Uterus (tissue), 4 donors: ENCODE results near the gene MAP3K7CL. TPM values are rescaled to one million over a fixed set of nuclear protein-coding genes. Genes with fewer than 3 reads are reported as not detected.

Experiments
- DNase-seq, 2 donors: peaks; one replicate each; pipeline ENCODE4 v3.0.0-alpha.2; 2019 to 2020
- H3K27ac ChIP-seq, 2 donors: fragments of 200-600 bp; sonication (generic); 1 replicate in 1 of 2; 2 replicates in 1 of 2; pipeline ENCODE4 v1.5.1; 2016 to 2018
- H3K27me3 ChIP-seq, 2 donors: fragments of 200-600 bp; sonication (generic); one replicate each; pipeline ENCODE4 v1.5.1; 2018 to 2019; ENCODE audit warnings: control low read depth in 1 of 2
- H3K36me3 ChIP-seq, 2 donors: fragments of 200-600 bp; sonication (generic); one replicate each; pipeline ENCODE4 v1.5.1; 2019; ENCODE audit warnings: control low read depth in 1 of 2
- H3K4me1 ChIP-seq, 2 donors: fragments of 200-600 bp; sonication (generic); one replicate each; pipeline ENCODE4 v1.5.1; 2018 to 2019; ENCODE audit warnings: control low read depth in 1 of 2
- H3K4me3 ChIP-seq, 2 donors: fragments of 200-600 bp; sonication (generic); 1 replicate in 1 of 2; 2 replicates in 1 of 2; pipeline ENCODE4 v1.5.1; 2018 to 2019; ENCODE audit warnings: mild to moderate bottlenecking in 1 of 2
- H3K9me3 ChIP-seq, 2 donors: fragments of 200-600 bp; sonication (generic); one replicate each; pipeline ENCODE4 v1.5.1; 2019; ENCODE audit warnings: control low read depth in 1 of 2
- CTCF ChIP-seq, 4 experiments: fragments of 200-600 bp in 2 of 4; fragments of 450-650 bp in 2 of 4; sonication (generic) in 2 of 4; IDR thresholded peaks; one replicate each; pipeline ENCODE4 v1.5.1; 2016 to 2019; ENCODE audit warnings: antibody characterized with exemption in 4 of 4, mild to moderate bottlenecking in 2 of 4, moderate library complexity in 1 of 4
- POLR2A ChIP-seq, 2 donors: fragments of 450-650 bp; IDR thresholded peaks; one replicate each; pipeline ENCODE4 v1.6.1; 2016; ENCODE audit warnings: antibody characterized with exemption in 2 of 2, mild to moderate bottlenecking in 1 of 2, moderate library complexity in 1 of 2
- intact Hi-C: fragments of 100-400 bp; cut with DNase I; formaldehyde crosslinking; loops from one replicate; pipeline ENCODE4 v1.15.1; 2023; ENCODE audit warnings: low total_unique reads
- total RNA-seq, 4 donors: library from RNA; depleted of rRNA in 3 of 4; stranded (reverse); fragments of >200 nt in 3 of 4; gene quantifications; one replicate each; pipeline versions ENCODE4 v1.1.0 to v1.2.4, GENCODE V29; 2014 to 2023
- donor health status: DM: yes; HTN: yes; CAD: no.

Gene MAP3K7CL
- total RNA-seq, 4 donors from 2014 or later = 2.3 to 7.3 (median 5.5) TPM

- no peaks in the 10 kb centered on the region for H3K9me3 ChIP-seq
- no peaks in the 10 kb centered on the region for H3K36me3 ChIP-seq
- H3K4me1 ChIP-seq = no peaks in the 10 kb centered on the region
- DNase-seq = no peak
- TF ChIP-seq POLR2A (IDR thresholded peaks at IDR 0.05) = no peak
- TF ChIP-seq CTCF (IDR thresholded peaks at IDR 0.05) = no peak
- intact Hi-C loops = no loop called here
- H3K27ac ChIP-seq = no peak overlapping the region
- no peaks in the 10 kb centered on the region for H3K27me3 ChIP-seq
- no peak overlapping the region for H3K4me3 ChIP-seq
These were observed 76.8 kb downstream of the MAP3K7CL start for GRCh38 chr21:29207201-29207600.

GRCh38 chr21:29208044-29208681, 77.7 kb downstream of the MAP3K7CL start:
- no peaks in the 10 kb centered on the region for H3K4me1 ChIP-seq
- DNase-seq = no peak
- TF ChIP-seq POLR2A (IDR thresholded peaks at IDR 0.05) = no peak
- no peak for TF ChIP-seq CTCF (IDR thresholded peaks at IDR 0.05)
- H3K9me3 ChIP-seq = no peaks in the 10 kb centered on the region
- H3K36me3 ChIP-seq = no peaks in the 10 kb centered on the region
- intact Hi-C loops = no loop called here
- H3K4me3 ChIP-seq = no peak overlapping the region
- no peak overlapping the region for H3K27ac ChIP-seq
- H3K27me3 ChIP-seq = no peaks in the 10 kb centered on the region

- Histone ChIP-seq H3K4me3 (no peak overlapping the region), H3K36me3 (no peaks in the 10 kb centered on the region), H3K27ac (peak overlapping the region in 1 of 2 donors; percentile 21), H3K27me3 (no peaks in the 10 kb centered on the region), H3K4me1 (no peaks in the 10 kb centered on the region), H3K9me3 (no peaks in the 10 kb centered on the region)
- intact Hi-C loops = no loop called here
- no peak for DNase-seq
- TF ChIP-seq CTCF (IDR thresholded peaks at IDR 0.05) (no peak), POLR2A (IDR thresholded peaks at IDR 0.05) (no peak)
These were observed 78.2 kb downstream of the MAP3K7CL start for GRCh38 chr21:29208682-29209059.

- Histone ChIP-seq H3K27ac (no peak overlapping the region), H3K4me1 (no peaks in the 10 kb centered on the region), H3K36me3 (no peaks in the 10 kb centered on the region), H3K9me3 (no peaks in the 10 kb centered on the region), H3K4me3 (no peak overlapping the region), H3K27me3 (no peaks in the 10 kb centered on the region)
- TF ChIP-seq POLR2A (IDR thresholded peaks at IDR 0.05) (no peak), CTCF (IDR thresholded peaks at IDR 0.05) (no peak)
- intact Hi-C loops = no loop called here
- DNase-seq = no peak
These were observed 79.3 kb downstream of the MAP3K7CL start for GRCh38 chr21:29209696-29210095.

- intact Hi-C loops = no loop called here
- DNase-seq = no peak
- no peaks in the 10 kb centered on the region for H3K27me3 ChIP-seq
- no peaks in the 10 kb centered on the region for H3K36me3 ChIP-seq
- H3K4me1 ChIP-seq = no peaks in the 10 kb centered on the region
- H3K27ac ChIP-seq = no peak overlapping the region
- no peak for TF ChIP-seq CTCF (IDR thresholded peaks at IDR 0.05)
- TF ChIP-seq POLR2A (IDR thresholded peaks at IDR 0.05) = no peak
- H3K9me3 ChIP-seq = no peaks in the 10 kb centered on the region
- H3K4me3 ChIP-seq = no peak overlapping the region
These were observed 80.8 kb downstream of the MAP3K7CL start for GRCh38 chr21:29211205-29211604.
